A549 (cell line): ENCODE measurements around the gene ZBP1.

Experiments used
- CBX2 ChIP-seq: fragments of 200-600 bp; sonication (generic); IDR thresholded peaks from 2 replicates; pipeline ENCODE4 v1.6.1; 2016; ENCODE audit warnings: low read depth, mild to moderate bottlenecking, borderline replicate concordance
- CEBPB ChIP-seq, 2 experiments: fragments of >200 bp in 1 of 2; sonication (Bioruptor Twin) in 1 of 2; formaldehyde crosslinking in 1 of 2; IDR thresholded peaks; 2 replicates each; pipeline ENCODE4 v1.6.1; 2012 to 2016
- CHD2 ChIP-seq: fragments of 150-350 bp; IDR thresholded peaks from 2 replicates; pipeline ENCODE4 v1.6.1; 2014; ENCODE audit warnings: low read length; ENCODE audit not compliant: partially characterized antibody
- EP300 ChIP-seq, 2 experiments: fragments of >200 bp; sonication (Bioruptor Twin); formaldehyde crosslinking; IDR thresholded peaks; 2 replicates in 1 of 2; 3 replicates in 1 of 2; pipeline ENCODE4 v1.6.1; 2016 to 2017
- HOXA7 ChIP-seq: fragments of 250-450 bp; sonication (Bioruptor Pico); IDR thresholded peaks from 2 replicates; pipeline ENCODE4 v1.5.0; 2020; ENCODE audit warnings: mild to moderate bottlenecking, moderate library complexity
- MAX ChIP-seq: IDR thresholded peaks from 2 replicates; pipeline ENCODE4 v1.6.1; 2012
- MYC ChIP-seq: IDR thresholded peaks from 2 replicates; pipeline ENCODE4 v1.6.1; 2012; ENCODE audit warnings: mild to moderate bottlenecking, inconsistent platforms, low read length, improper control_type of control experiment, borderline replicate concordance
- POLR2A ChIP-seq: IDR thresholded peaks from 2 replicates; pipeline ENCODE4 v1.6.1; 2012; ENCODE audit warnings: mild to moderate bottlenecking, low read length
- POLR2AphosphoS2 ChIP-seq: conservative IDR thresholded peaks from 2 replicates; pipeline ENCODE4 v1.6.1; 2012; ENCODE audit warnings: low read length, improper control_type of control experiment, inconsistent platforms
- RAD21 ChIP-seq, 2 experiments: fragments of >200 bp in 1 of 2; sonication (Bioruptor Twin) in 1 of 2; formaldehyde crosslinking in 1 of 2; IDR thresholded peaks in 1 of 2; conservative IDR thresholded peaks in 1 of 2; 2 replicates in 1 of 2; 3 replicates in 1 of 2; pipeline ENCODE4 v1.6.1; 2012 to 2018; ENCODE audit warnings: inconsistent platforms in 1 of 2
- TF ChIP-seq, protein P1 (sequence below): fragments of >200 bp; sonication (Bioruptor Twin); formaldehyde crosslinking; IDR thresholded peaks from 3 replicates; pipeline ENCODE4 v1.5.1; 2016
- TF ChIP-seq, protein P2 (sequence below): IDR thresholded peaks from 2 replicates; pipeline ENCODE4 v1.6.1; 2012
- TF ChIP-seq, protein P3 (sequence below): fragments of 200-600 bp; sonication (generic); IDR thresholded peaks from 2 replicates; pipeline ENCODE4 v1.6.1; 2016; ENCODE audit warnings: antibody characterized with exemption, mild to moderate bottlenecking, moderate library complexity

GRCh38 chr20:57618764-57619050 is 1.5 kb downstream of the ZBP1 start:
- TF ChIP-seq, protein P1, sequence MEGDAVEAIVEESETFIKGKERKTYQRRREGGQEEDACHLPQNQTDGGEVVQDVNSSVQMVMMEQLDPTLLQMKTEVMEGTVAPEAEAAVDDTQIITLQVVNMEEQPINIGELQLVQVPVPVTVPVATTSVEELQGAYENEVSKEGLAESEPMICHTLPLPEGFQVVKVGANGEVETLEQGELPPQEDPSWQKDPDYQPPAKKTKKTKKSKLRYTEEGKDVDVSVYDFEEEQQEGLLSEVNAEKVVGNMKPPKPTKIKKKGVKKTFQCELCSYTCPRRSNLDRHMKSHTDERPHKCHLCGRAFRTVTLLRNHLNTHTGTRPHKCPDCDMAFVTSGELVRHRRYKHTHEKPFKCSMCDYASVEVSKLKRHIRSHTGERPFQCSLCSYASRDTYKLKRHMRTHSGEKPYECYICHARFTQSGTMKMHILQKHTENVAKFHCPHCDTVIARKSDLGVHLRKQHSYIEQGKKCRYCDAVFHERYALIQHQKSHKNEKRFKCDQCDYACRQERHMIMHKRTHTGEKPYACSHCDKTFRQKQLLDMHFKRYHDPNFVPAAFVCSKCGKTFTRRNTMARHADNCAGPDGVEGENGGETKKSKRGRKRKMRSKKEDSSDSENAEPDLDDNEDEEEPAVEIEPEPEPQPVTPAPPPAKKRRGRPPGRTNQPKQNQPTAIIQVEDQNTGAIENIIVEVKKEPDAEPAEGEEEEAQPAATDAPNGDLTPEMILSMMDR, result no peak
- TF ChIP-seq POLR2AphosphoS2 (no peak), HOXA7 (no peak), EP300 (IDR thresholded peaks at IDR 0.05) (no peak), CBX2 (no peak), MYC (no peak), RAD21 (conservative IDR thresholded peaks at IDR 0.05 in 1 of 2, IDR thresholded peaks at IDR 0.05 in 1 of 2) (no peak), POLR2A (no peak), CEBPB (IDR thresholded peaks at IDR 0.05) (no peak), MAX (no peak), CHD2 (no peak)
- TF ChIP-seq, protein P2, sequence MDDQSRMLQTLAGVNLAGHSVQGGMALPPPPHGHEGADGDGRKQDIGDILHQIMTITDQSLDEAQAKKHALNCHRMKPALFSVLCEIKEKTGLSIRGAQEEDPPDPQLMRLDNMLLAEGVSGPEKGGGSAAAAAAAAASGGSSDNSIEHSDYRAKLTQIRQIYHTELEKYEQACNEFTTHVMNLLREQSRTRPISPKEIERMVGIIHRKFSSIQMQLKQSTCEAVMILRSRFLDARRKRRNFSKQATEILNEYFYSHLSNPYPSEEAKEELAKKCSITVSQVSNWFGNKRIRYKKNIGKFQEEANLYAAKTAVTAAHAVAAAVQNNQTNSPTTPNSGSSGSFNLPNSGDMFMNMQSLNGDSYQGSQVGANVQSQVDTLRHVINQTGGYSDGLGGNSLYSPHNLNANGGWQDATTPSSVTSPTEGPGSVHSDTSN, result no peak
- TF ChIP-seq, protein P3, sequence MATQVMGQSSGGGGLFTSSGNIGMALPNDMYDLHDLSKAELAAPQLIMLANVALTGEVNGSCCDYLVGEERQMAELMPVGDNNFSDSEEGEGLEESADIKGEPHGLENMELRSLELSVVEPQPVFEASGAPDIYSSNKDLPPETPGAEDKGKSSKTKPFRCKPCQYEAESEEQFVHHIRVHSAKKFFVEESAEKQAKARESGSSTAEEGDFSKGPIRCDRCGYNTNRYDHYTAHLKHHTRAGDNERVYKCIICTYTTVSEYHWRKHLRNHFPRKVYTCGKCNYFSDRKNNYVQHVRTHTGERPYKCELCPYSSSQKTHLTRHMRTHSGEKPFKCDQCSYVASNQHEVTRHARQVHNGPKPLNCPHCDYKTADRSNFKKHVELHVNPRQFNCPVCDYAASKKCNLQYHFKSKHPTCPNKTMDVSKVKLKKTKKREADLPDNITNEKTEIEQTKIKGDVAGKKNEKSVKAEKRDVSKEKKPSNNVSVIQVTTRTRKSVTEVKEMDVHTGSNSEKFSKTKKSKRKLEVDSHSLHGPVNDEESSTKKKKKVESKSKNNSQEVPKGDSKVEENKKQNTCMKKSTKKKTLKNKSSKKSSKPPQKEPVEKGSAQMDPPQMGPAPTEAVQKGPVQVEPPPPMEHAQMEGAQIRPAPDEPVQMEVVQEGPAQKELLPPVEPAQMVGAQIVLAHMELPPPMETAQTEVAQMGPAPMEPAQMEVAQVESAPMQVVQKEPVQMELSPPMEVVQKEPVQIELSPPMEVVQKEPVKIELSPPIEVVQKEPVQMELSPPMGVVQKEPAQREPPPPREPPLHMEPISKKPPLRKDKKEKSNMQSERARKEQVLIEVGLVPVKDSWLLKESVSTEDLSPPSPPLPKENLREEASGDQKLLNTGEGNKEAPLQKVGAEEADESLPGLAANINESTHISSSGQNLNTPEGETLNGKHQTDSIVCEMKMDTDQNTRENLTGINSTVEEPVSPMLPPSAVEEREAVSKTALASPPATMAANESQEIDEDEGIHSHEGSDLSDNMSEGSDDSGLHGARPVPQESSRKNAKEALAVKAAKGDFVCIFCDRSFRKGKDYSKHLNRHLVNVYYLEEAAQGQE, result no peak
